IMR-90 (cell line): ENCODE data around the gene PRXL2B. TPM values are rescaled to one million over a fixed set of nuclear protein-coding genes. Genes with fewer than 3 reads are reported as not detected.

ENCODE experiments used
- FOS ChIP-seq: fragments of 150-350 bp; IDR thresholded peaks from 2 replicates; pipeline ENCODE4 v1.6.1; 2016; ENCODE audit warnings: low read depth, low read length
- MXI1 ChIP-seq: IDR thresholded peaks from 2 replicates; pipeline ENCODE4 v1.6.1; 2012; ENCODE audit warnings: low read depth, mild to moderate bottlenecking, low read length, moderate library complexity, borderline replicate concordance
- RAD21 ChIP-seq: IDR thresholded peaks from 2 replicates; pipeline ENCODE4 v1.6.1; 2012; ENCODE audit warnings: low read length, improper control_type of control experiment
- RFX5 ChIP-seq: IDR thresholded peaks from 2 replicates; pipeline ENCODE4 v1.8.0; 2012; ENCODE audit warnings: low read depth, mild to moderate bottlenecking, low read length, moderate library complexity
- polyA plus RNA-seq, 3 experiments: library from polyadenylated mRNA; depleted of rRNA; stranded (reverse); fragments of >200 nt; gene quantifications; 2 replicates each; pipeline ENCODE4 v1.2.3, GENCODE V29; 2012; ENCODE audit warnings: low replicate concordance in 1 of 3
- total RNA-seq: library from RNA; depleted of rRNA; stranded (reverse); fragments of >200 nt; gene quantifications from 2 replicates; pipeline ENCODE4 v1.2.3, GENCODE V29; 2012
- TF ChIP-seq, protein P1 (sequence below): conservative IDR thresholded peaks from 2 replicates; pipeline ENCODE4 v1.5.1; 2012; ENCODE audit warnings: mild to moderate bottlenecking, low read depth, low read length, improper control_type of control experiment

The PRXL2B gene
- total and polyA plus RNA-seq, 2 of the 4 experiments (the other 2 are of a cell fraction) = 10.9 to 22.3 TPM

- TF ChIP-seq, protein P1, sequence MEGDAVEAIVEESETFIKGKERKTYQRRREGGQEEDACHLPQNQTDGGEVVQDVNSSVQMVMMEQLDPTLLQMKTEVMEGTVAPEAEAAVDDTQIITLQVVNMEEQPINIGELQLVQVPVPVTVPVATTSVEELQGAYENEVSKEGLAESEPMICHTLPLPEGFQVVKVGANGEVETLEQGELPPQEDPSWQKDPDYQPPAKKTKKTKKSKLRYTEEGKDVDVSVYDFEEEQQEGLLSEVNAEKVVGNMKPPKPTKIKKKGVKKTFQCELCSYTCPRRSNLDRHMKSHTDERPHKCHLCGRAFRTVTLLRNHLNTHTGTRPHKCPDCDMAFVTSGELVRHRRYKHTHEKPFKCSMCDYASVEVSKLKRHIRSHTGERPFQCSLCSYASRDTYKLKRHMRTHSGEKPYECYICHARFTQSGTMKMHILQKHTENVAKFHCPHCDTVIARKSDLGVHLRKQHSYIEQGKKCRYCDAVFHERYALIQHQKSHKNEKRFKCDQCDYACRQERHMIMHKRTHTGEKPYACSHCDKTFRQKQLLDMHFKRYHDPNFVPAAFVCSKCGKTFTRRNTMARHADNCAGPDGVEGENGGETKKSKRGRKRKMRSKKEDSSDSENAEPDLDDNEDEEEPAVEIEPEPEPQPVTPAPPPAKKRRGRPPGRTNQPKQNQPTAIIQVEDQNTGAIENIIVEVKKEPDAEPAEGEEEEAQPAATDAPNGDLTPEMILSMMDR = no peak
- no peak for TF ChIP-seq RAD21
- TF ChIP-seq MXI1 = no peak
- no peak for TF ChIP-seq FOS
- no peak for TF ChIP-seq RFX5
These were observed 11.1 kb downstream of the PRXL2B start (continued) for GRCh38 chr1:2597441-2598328.
